ENCODE results near the gene UGT1A5. TPM values are rescaled to one million over a fixed set of nuclear protein-coding genes. Genes with fewer than 3 reads are reported as not detected.
"Not testable (repeated sequence)": the region's sequence is repeated elsewhere in the genome, so short reads cannot be mapped to it uniquely, and the experiment has no call there.

The UGT1A5 gene
- total RNA-seq, 6 experiments from 2014 or later = 1.3 to 10.0 (median 3.8) TPM

DNA sequence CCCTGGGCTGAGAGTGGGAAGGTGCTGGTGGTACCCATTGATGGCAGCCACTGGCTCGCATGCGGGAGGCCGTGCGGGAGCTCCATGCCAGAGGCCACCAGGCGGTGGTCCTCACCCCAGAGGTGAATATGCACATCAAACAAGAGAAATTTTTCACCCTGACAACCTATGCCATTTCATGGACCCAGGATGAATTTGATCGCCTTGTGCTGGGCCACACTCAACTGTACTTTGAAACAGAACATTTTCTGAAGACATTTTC, 34.5 kb downstream of the UGT1A5 start:
- no peak for ATAC-seq
- intact Hi-C loops (cut with DNase I) = no loop called here
- H3K27me3 ChIP-seq = no peaks in the 10 kb centered on the region

DNA sequence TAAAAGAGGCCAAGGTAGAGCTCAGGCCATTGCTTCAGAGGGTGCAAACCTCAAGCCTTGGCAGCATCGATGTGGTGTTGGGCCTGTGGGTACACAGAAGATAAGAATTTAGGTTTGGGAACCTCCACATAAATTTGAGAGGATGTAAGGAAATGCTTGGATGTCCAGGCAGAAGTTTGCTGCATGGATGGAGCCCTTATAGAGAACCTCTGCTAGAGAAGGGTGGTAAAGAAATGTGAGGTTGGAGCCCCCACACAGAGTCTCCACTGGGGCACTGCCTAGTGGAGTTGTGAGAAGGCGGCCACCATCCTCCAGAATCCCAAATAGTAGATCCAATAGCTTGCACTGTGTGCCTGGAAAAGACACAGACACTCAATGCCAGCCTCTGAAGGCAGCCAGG, 38.0 kb downstream of the UGT1A5 start:
- H3K36me3 ChIP-seq; intact Hi-C loops (cut with DNase I); ATAC-seq; DNase-seq; H3K9me3 ChIP-seq; H3K27me3 ChIP-seq: not testable (repeated sequence)
- Histone ChIP-seq H3K4me1 (peaks cover 0 to 50% (median 8%) of the 10 kb centered on the region in 4 donors), H3K4me3 (peak overlapping the region in 1 of 3 donors; percentile 65), H3K27ac (peak overlapping the region in 1 of 3 donors; percentile 92)
- 81% methylated on average over 2 of the region's 2 CpGs for WGBS (ENCODE audit: insufficient coverage, low coverage, low lambda C conversion rate, missing lambda C conversion rate)

More for the DNA sequence above, 34.5 kb downstream of the UGT1A5 start:
- Histone ChIP-seq H3K36me3 (peaks cover 0 to 8% (median 0%) of the 10 kb centered on the region in 4 donors), H3K4me3 (peak overlapping the region in 1 of 3 donors; percentile 65), H3K4me1 (peaks cover 0 to 43% (median 17%) of the 10 kb centered on the region in 4 donors), H3K9me3 (no peaks in the 10 kb centered on the region), H3K27ac (peak overlapping the region in 1 of 3 donors; percentile 92)
- 86% methylated on average over 1 of the region's 6 CpGs for WGBS (ENCODE audit: insufficient coverage, low coverage, low lambda C conversion rate, missing lambda C conversion rate)
- DNase-seq = no peak
- TF ChIP-seq, protein P1, sequence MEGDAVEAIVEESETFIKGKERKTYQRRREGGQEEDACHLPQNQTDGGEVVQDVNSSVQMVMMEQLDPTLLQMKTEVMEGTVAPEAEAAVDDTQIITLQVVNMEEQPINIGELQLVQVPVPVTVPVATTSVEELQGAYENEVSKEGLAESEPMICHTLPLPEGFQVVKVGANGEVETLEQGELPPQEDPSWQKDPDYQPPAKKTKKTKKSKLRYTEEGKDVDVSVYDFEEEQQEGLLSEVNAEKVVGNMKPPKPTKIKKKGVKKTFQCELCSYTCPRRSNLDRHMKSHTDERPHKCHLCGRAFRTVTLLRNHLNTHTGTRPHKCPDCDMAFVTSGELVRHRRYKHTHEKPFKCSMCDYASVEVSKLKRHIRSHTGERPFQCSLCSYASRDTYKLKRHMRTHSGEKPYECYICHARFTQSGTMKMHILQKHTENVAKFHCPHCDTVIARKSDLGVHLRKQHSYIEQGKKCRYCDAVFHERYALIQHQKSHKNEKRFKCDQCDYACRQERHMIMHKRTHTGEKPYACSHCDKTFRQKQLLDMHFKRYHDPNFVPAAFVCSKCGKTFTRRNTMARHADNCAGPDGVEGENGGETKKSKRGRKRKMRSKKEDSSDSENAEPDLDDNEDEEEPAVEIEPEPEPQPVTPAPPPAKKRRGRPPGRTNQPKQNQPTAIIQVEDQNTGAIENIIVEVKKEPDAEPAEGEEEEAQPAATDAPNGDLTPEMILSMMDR (IDR thresholded peaks at IDR 0.05) = no peak
- no peak for TF ChIP-seq POLR2A (IDR thresholded peaks at IDR 0.05)

DNA sequence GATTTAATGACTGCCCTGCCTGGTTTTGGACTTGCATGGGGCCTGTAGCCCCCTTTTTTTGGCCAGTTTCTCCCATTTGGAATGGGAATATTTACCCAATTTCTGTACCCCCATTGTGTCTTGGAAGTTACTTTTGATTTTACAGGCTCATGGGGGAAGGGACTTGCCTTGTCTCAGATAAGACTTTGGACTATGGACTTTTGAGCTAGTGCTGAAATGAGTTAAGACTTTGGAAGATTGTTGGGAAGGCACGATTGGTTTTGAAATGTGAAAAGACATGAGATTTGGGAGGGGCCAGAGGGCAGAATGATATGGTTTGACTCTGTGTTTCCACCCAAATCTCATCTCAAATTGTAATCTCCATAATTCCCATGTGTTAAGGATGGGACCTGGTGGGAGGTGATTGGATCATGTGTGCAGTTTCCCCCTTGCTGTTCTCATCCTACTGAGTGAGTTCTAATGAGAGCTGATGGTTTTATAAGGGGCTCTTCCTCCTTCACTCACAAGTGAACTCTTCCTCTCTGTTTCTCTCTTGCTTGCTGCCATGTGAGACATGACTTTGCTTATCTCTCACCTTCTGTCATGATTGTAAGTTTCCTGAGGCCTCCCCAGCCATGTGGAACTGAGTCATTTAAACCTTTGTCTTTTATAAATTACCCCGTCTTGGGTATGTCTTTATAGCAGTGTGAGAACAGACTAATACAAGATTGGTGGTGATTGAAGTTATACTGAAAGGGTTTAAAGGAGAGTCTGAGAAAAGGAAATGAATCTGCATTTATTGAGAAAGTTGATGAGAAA, 38.7 kb downstream of the UGT1A5 start:
- Histone ChIP-seq H3K27ac (peak overlapping the region in 1 of 3 donors; percentile 92), H3K4me1 (peaks cover 0 to 50% (median 5%) of the 10 kb centered on the region in 4 donors), H3K4me3 (peak overlapping the region in 1 of 3 donors; percentile 65)
- intact Hi-C loops (cut with DNase I); H3K9me3 ChIP-seq; DNase-seq; ATAC-seq; H3K27me3 ChIP-seq; H3K36me3 ChIP-seq: not testable (repeated sequence)
- 56% methylated on average over 2 of the region's 2 CpGs for WGBS (ENCODE audit: insufficient coverage, low coverage, low lambda C conversion rate, missing lambda C conversion rate)

DNA sequence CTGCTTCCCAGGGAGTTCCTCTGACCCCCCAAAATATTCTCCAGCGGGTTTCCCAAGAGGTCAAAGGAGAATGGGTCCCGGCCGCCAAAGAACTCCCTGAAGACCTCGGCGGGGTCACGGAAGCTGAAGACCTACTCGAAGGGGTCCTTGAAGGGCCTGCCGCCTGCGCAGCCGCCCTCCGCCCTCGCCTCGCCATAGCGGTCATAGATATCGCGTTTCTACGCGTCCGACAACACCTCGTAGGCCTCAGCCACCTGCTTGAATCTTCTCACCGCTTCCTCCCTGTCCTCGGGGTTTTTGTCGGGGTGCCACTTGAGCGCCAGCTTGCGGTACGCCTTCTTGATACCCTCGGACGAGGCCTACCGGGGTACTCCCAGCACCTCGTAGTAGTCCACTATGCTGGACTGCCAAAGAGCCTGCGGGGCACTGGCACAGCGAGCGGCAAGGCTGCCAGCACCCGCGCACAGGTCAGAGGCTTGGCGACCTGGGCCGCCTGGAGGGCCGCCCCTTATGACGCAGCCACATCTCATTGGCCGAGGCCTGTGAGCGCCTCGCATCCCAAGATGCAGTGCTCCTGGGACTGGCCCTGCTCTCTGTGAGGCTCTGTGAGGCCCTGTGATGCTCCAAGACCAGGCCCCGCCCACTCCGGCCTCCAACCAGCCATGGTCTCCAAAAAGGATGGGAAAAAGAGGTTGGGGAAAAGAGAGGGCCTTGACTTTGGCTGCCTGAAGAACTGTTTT, 42.3 kb downstream of the UGT1A5 start:
- Histone ChIP-seq H3K9me3 (no peaks in the 10 kb centered on the region), H3K4me1 (peaks cover 0 to 72% (median 17%) of the 10 kb centered on the region in 4 donors), H3K4me3 (no peak overlapping the region), H3K27me3 (no peaks in the 10 kb centered on the region), H3K27ac (peak overlapping the region in 1 of 3 donors; percentile 92), H3K36me3 (peaks cover 0 to 6% (median 0%) of the 10 kb centered on the region in 4 donors)
- no peak for TF ChIP-seq POLR2A (IDR thresholded peaks at IDR 0.05)
- TF ChIP-seq, protein P1 (IDR thresholded peaks at IDR 0.05) = no peak
- intact Hi-C loops (cut with DNase I) = no loop called here
- WGBS (ENCODE audit: insufficient coverage, low coverage, low lambda C conversion rate, missing lambda C conversion rate) = 98% methylated on average over 10 of the region's 44 CpGs
- ATAC-seq (peak in 1 of 4 donors; percentile 2), DNase-seq (peak in 1 of 3 donors; percentile 63)

DNA sequence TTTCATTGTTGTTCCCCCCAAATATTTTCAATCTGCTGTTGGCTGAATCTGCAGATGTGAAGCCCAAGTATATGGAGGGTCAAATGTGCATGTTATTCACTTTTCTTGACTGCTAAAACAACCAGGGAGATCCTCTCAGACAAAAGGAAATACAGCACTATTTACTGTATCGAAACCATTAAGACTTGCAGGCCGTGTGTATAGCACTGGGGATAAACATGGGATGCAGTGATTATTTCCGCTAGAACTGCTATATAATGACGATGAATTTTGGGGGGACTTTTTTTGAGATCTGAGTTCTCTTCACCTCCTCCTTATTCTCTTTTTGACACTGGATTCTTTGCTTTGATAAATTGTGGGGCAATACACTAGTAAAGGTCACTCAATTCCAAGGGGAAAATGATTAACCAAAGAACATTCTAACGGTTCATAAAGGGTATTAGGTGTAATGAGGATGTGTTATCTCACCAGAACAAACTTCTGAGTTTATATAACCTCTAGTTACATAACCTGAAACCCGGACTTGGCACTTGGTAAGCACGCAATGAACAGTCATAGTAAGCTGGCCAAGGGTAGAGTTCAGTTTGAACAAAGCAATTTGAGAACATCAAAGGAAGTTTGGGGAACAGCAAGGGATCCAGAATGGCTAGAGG, 43.8 kb downstream of the UGT1A5 start:
- Histone ChIP-seq H3K27me3 (no peaks in the 10 kb centered on the region), H3K4me3 (peak overlapping the region in 1 of 3 donors; percentile 20), H3K36me3 (peaks cover 0 to 6% (median 0%) of the 10 kb centered on the region in 4 donors), H3K27ac (peak overlapping the region in 2 of 3 donors; percentile 10 to 92), H3K9me3 (no peaks in the 10 kb centered on the region), H3K4me1 (peaks cover 0 to 67% (median 14%) of the 10 kb centered on the region in 4 donors)
- peak; percentile 40 to 76 (median 60) for ATAC-seq
- TF ChIP-seq, protein P1 (IDR thresholded peaks at IDR 0.05) = no peak
- TF ChIP-seq POLR2A (IDR thresholded peaks at IDR 0.05) = no peak
- DNase-seq = peak in 1 of 3 donors; percentile 68
- WGBS (ENCODE audit: insufficient coverage, low coverage, low lambda C conversion rate, missing lambda C conversion rate) = 30% methylated on average over 7 of the region's 7 CpGs
- intact Hi-C loops (cut with DNase I) = no loop called here
